Measurements from ENCODE around the gene WDR33. TPM values are rescaled to one million over a fixed set of nuclear protein-coding genes. Genes with fewer than 3 reads are reported as not detected.
"Not testable (repeated sequence)": the region's sequence is repeated elsewhere in the genome, so short reads cannot be mapped to it uniquely, and the experiment has no call there.

Gene WDR33
- total and polyA plus RNA-seq, 12 donors, result 13.8 to 59.8 (median 42.1) TPM

DNA sequence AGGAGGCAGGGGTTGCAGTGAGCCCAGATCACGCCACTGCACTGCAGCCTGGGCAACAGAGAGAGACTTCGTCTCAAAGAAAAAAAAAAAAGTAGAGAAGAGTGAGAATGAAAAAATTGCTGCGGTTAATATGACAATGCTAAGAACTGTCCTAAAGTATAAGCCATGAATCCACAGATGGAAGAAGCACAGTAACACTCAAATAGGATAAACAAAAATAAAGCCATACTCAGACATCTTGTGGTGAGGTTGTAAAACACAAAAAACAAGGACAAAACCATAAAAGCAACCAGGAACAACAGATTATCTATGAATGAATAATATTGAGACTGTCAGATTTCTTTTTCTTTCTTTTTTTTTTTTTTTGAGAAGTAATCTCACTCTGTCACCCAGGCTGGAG lies 24.0 kb upstream of the WDR33 start:
- Histone ChIP-seq H3K4me1 (replicated peaks in 1 of 2) (no peaks in the 10 kb centered on the region), H3K4me3 (no peak overlapping the region), H3K27ac (no peak overlapping the region), H3K27me3 (no peaks in the 10 kb centered on the region), H3K9me3 (replicated peaks in 1 of 3) (no peaks in the 10 kb centered on the region), H3K36me3 (replicated peaks in 1 of 2) (no peaks in the 10 kb centered on the region)
- DNase-seq, result no peak
- WGBS, 4 donors, result 54 to 78% (median 68%) methylated on average over 3 of the region's 3 CpGs
- intact Hi-C loops (cut with DNase I), result no loop called here
- TF ChIP-seq POLR2A (IDR thresholded peaks at IDR 0.05) (no peak), CTCF (IDR thresholded peaks at IDR 0.05) (no peak)

DNA sequence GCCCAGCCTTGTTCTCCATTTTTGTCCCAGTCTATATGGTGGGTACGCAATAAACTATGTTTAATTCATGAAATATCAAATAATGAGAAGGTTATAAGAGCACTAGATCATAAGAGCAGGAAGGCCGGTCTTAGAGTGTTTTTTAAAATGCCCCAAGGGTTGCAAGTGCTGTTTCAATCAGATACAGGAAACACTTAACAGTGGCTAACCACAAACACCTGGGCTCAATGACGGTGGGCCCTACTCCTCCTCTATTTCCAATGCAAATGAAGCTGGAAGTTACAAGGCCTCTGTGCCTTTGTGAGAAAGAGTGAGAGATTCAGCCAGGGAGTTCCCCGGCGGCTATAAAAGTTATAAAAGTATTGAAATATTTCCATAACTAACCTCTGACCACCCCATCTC lies 18.9 kb upstream of the WDR33 start:
- intact Hi-C loops (cut with DNase I), result no loop called here
- TF ChIP-seq POLR2A (IDR thresholded peaks at IDR 0.05), result no peak
- no peak for TF ChIP-seq CTCF (IDR thresholded peaks at IDR 0.05)
- no peaks in the 10 kb centered on the region for H3K36me3 ChIP-seq (replicated peaks in 1 of 2)

DNA sequence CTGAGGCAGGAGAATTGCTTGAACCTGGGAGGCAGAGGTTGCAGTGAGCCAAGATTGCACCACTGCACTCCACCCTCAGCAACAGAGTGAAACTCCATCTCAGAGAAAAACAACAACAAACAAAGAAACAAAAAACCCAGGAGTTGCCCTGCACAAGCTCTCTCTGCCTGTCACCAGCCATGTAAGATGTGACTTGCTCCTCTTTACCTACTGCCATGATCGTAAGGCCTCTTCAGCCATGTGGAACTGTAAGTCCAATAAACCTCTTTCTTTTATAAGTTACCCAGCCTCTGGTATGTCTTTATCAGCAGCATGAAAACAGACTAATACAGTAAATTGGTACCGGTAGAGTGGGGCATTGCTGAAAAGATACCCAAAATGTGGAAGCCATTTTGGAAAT lies 15.7 kb upstream of the WDR33 start:
- H3K4me3 ChIP-seq; H3K27ac ChIP-seq; H3K4me1 ChIP-seq (replicated peaks in 1 of 2); H3K9me3 ChIP-seq (replicated peaks in 1 of 3); H3K27me3 ChIP-seq; DNase-seq; H3K36me3 ChIP-seq (replicated peaks in 1 of 2); intact Hi-C loops (cut with DNase I): not testable (repeated sequence)
- WGBS, 4 donors, result 94 to 100% (median 99%) methylated on average over 2 of the region's 2 CpGs

More for the DNA sequence above, 18.9 kb upstream of the WDR33 start:
- Histone ChIP-seq H3K27ac (no peak overlapping the region), H3K4me3 (no peak overlapping the region), H3K27me3 (no peaks in the 10 kb centered on the region), H3K4me1 (replicated peaks in 1 of 2) (no peaks in the 10 kb centered on the region), H3K9me3 (replicated peaks in 1 of 3) (no peaks in the 10 kb centered on the region)
- 67 to 74% (median 70%) methylated on average over 5 of the region's 5 CpGs for WGBS, 4 donors
- DNase-seq, result no peak

DNA sequence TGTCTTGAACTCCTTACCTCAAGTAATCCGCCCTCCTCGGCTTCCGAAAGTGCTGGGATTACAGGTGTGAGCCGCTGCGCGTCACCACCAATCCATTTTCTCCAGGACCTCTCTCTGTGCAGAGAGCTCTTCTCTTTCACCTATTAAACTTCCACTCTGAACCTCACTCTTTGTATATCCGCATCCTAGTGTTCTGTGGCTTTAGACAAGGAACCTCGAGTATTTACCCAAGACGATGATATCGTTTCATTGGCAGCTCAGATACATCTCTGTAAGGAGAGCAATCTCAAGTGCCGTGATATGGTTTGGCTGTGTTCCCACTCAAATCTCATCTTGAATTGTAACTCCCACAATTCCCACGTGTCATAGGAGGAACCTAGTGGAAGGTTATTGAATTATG lies 15.1 kb upstream of the WDR33 start:
- 82 to 92% (median 84%) methylated on average over 12 of the region's 12 CpGs for WGBS, 4 donors
- Histone ChIP-seq H3K27ac (no peak overlapping the region), H3K4me1 (replicated peaks in 1 of 2) (no peaks in the 10 kb centered on the region), H3K27me3 (no peaks in the 10 kb centered on the region), H3K36me3 (replicated peaks in 1 of 2) (no peaks in the 10 kb centered on the region), H3K4me3 (no peak overlapping the region), H3K9me3 (replicated peaks in 1 of 3) (no peaks in the 10 kb centered on the region)
- intact Hi-C loops (cut with DNase I), result no loop called here
- DNase-seq, result no peak
- TF ChIP-seq CTCF (IDR thresholded peaks at IDR 0.05) (no peak), POLR2A (IDR thresholded peaks at IDR 0.05) (no peak)

DNA sequence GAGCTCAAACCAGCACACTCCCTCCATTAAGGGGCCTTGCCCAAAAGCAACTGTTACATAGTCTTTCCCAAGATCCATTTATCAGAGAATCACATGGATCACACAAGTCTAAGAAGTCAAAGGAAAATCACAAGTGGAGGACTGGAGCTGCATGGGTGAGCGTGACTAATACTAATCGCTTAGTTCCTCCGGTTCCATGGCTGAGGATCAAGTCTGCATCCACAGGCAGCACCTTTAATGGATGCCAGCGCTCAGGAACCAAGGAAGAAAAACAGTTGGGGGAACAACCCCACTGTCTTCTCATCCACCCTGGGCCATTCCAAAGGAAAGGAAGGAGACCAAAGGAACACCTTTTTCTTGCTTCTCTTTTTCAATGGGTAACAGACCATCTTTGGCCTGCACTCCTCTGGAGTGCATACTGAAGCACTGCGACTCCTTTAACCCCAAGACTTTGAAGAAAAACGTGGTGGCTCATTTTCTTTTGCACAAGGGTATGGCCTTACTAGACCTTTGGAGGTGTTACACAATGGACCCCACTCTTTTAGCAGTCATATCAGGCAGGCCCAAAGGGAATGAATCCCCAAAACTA lies 9.2 kb upstream of the WDR33 start:
- Histone ChIP-seq H3K4me1 (replicated peaks in 1 of 2) (no peaks in the 10 kb centered on the region), H3K4me3 (no peak overlapping the region), H3K27ac (no peak overlapping the region), H3K27me3 (no peaks in the 10 kb centered on the region), H3K9me3 (replicated peaks in 1 of 3) (peaks cover 0 to 16% (median 0%) of the 10 kb centered on the region in 3 donors), H3K36me3 (replicated peaks in 1 of 2) (no peaks in the 10 kb centered on the region)
- intact Hi-C loops (cut with DNase I), result no loop called here
- 67 to 80% (median 78%) methylated on average over 6 of the region's 6 CpGs for WGBS, 4 donors
- DNase-seq, result no peak
- TF ChIP-seq CTCF (IDR thresholded peaks at IDR 0.05) (no peak), POLR2A (IDR thresholded peaks at IDR 0.05) (no peak)
